Stimulated activated CD8-positive, alpha-beta memory T cell treated with anti-CD3 and anti-CD28 coated beads, Interleukin-7, amount 100 ng/mL, for 24 hours (primary cell): ENCODE data around the gene UBE2D2.
"Not testable (repeated sequence)": the region's sequence is repeated elsewhere in the genome, so short reads cannot be mapped to it uniquely, and the experiment has no call there.

Source experiments
- DNase-seq: peaks from one replicate; pipeline ENCODE4 v3.0.0-alpha.2; 2020; ENCODE audit warnings: low read depth

UBE2D2 gene

GRCh38 chr5:139584137-139584536 is 23.0 kb downstream of the UBE2D2 start:
- DNase-seq = no peak

DNA sequence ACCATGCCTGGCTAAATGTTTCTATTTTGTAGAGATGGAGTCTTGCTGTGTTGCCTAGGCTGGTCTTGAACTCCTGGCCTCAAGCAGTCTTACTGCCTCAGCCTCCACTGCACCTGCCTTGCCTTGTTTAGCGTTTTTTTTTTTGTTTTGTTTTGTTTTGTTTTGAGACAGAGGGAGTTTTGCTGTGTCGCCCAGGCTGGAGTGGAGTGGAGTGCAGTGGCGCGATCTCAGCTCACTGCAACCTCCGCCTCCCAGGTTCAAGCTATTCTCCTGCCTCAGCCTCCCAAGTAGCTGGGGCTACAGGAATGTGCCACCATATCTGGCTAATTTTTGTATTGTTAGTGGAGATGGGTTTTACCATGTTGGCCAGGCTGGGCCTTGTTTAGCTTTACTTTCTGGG is 27.0 kb downstream of the UBE2D2 start:
- DNase-seq = not testable (repeated sequence)

DNA sequence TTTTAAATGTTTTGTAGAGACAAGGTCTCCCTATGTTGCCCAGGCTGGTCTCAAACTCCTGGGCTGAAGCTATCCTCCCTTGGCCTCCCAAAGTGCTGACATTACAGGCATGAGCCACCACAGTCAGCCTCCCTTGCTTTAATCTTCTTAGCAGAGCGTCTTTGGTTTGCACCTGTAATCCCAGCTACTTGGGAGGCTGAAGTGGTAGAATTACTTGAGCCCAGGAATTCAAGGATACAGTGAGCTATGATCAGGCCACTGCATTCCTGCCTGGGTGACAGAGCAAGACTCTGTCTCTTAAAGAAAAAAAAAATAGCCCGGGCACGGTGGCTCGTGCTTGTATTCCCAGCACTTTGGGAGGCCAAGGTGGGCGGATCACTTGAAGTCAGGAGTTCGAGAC is 27.8 kb downstream of the UBE2D2 start:
- DNase-seq = no peak

DNA sequence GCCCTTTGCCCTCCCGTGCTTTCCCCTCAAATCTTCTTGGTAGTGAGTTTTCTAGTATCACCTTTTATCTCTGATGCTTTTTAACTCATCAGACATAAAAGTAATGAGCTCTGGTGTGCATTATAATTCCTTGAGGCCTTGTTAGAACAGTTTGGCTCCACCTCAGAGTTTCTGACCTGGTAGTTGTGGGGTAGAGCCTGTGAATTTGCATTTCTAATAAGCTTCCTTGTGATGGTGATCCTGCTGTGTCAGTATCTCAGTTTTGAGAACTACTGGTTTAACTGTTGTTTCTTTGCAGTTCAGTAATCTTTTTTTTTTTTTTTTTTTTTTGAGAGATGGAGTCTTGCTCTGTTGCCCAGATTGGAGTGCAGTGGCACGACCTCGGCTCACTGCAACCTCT is 31.1 kb downstream of the UBE2D2 start:
- no peak for DNase-seq

- not testable (repeated sequence) for DNase-seq
Observed at GRCh38 chr5:139593076-139593475, 31.9 kb downstream of the UBE2D2 start.

DNA sequence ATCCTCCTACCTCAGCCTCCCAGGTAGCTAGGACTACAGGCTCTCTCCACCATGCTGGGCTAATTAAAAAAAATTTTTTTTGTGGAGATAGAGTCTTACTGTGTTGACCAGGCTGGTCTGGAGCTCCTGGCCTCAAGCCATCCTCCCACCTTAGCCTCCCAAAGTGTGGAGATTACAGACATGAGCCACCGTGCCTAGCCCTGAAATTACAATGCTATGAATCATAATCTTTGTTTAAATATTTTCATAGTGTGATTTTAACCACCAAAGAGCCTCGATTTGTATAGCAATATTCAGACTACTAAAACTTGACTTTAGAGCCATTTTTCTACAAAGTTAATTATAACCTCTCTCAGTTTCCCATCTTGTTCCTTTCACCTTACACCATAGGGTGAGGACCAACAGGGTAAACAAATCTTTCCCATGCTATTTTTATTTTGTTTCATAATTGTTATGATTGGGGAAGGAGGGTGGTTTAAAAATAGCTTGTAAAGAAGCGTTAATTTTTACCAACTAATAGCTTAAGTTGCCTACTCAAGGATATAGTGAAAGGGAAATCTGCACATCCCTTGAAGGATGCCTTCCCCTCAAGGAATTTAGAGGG is 32.7 kb downstream of the UBE2D2 start:
- DNase-seq = no peak

- no peak for DNase-seq
Observed at GRCh38 chr5:139597134-139597533, 36.0 kb downstream of the UBE2D2 start.

DNA sequence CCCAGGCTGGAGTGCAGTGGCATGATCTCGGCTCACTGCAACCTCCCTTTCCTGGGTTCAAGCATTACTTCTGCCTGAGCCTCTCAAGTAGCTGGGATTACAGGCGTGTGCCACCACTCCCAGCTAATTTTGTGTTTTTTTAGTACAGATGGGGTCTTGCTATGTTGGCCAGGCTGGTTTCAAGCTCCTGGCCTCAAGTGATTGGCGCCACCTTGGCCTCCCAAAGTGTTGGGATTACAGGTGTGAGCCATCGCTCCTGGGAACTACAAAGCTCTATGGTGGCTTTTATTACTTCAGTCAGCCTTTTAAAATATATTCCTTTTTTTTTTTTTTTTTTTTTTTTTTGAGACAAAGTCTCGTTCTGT is 37.4 kb downstream of the UBE2D2 start:
- DNase-seq = not testable (repeated sequence)

- no peak for DNase-seq
Observed at GRCh38 chr5:139600336-139600949, 39.3 kb downstream of the UBE2D2 start.

- DNase-seq = no peak
Observed at GRCh38 chr5:139601429-139601828, 40.3 kb downstream of the UBE2D2 start.

DNA sequence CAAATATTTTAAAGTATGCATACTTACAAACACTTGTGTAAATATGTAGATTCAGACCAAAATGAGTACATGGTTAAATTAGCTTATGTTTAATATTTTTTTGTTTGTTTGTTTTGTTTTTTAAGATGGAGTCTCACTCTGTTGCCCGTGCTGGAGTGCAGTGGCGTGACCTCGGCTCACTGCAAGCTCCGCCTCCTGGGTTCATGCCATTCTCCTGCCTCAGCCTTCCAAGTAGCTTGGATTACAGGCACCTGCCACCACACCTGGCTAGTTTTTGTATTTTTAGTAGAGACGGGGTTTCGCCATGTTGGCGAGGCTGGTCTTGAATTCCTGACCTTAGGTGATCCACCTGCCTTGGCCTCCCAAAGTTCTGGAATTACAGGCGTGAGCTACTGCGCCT is 40.8 kb downstream of the UBE2D2 start:
- DNase-seq = not testable (repeated sequence)

- DNase-seq = no peak
Observed at GRCh38 chr5:139605887-139606286, 44.7 kb downstream of the UBE2D2 start.

GRCh38 chr5:139611703-139612584 is 50.8 kb downstream of the UBE2D2 start:
- DNase-seq = no peak

DNA sequence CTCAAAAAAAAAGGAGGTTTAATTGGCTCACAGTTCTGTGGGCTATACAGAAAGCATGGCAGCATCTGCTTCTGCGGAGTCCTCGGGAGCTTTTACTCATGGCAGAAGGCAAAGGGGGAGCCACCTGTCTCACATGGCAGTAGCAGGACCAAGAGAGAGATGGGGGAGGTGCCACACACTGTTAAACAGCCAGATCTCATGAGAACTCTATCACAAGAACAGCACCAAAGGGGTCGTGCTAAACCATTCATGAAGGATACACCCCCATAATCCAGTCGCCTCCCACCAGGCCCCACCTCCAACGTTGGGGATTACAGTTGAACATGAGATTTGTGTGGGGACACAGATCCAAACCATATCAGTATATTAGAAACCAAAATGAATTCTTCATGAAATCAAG is 58.7 kb downstream of the UBE2D2 start:
- DNase-seq = no peak

- not testable (repeated sequence) for DNase-seq
Observed at GRCh38 chr5:139625398-139625797, 64.3 kb downstream of the UBE2D2 start.

GRCh38 chr5:139630855-139631254 is 69.7 kb downstream of the UBE2D2 start:
- no peak for DNase-seq

DNA sequence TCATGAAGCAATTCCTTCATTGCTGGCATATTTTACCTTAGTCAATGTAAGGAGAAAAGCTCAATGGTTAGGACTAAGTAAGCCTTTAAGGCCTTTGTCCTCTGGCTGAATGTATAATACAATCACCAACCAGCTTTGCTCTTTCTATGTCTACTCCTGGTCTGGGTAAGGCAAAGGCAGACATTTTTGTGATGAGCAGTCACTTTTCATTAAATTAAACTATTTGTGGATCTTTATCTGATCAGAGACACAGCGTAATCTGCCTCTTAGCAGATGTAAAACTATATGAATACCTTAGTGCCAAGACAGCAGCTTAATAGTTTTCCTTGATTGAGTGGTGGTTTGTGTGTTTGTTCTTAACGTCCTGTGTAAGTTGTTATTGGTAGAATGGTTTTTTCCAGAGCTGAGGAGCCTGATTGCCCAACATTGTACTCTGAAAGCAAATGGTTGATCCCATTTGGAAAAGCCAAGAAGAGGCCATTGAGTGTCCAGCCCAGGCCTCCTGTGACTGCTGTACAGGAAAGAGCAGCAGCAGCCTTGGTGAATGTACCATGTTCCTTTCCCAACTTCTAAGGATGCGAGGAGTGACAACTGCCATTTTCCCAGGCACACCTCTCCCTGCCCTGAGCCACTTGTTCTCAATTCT is 70.5 kb downstream of the UBE2D2 start:
- no peak for DNase-seq

DNA sequence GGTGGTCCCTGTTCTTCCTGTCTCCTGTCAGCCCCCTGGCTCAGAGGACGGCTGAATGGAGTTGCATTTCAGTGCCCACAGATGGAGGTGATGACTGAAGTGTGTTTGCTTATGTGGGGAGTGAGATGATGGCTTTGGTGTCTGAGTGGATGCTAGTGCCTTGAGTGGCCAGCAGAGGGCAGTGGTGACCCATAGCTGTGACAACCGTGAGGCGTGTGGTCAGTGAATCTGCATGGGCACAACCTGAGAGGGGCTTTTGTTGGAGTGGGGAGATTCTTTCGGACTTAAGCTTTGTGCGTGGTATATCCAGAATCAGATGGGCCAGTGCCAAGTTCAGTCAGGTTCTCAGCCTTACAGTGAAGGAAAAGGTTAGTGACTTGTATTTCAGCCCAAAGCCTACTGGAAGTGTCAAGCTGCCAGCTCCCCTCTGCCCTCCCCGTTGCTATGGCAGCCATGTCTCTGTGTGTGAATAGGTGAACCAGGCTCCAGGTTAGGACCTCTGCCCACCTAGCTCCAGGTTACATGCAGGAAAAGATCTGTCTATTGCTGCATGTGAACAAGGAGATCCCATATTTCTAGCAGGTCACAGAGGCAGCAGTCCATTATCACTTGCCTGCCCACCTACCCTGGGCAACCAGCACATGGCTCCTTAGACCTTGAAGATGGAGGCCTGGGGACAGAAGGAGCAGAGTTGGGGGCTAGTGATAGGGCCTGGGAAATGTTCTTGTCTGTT is 72.3 kb downstream of the UBE2D2 start:
- DNase-seq = no peak

GRCh38 chr5:139634028-139634325 is 72.8 kb downstream of the UBE2D2 start:
- no peak for DNase-seq

DNA sequence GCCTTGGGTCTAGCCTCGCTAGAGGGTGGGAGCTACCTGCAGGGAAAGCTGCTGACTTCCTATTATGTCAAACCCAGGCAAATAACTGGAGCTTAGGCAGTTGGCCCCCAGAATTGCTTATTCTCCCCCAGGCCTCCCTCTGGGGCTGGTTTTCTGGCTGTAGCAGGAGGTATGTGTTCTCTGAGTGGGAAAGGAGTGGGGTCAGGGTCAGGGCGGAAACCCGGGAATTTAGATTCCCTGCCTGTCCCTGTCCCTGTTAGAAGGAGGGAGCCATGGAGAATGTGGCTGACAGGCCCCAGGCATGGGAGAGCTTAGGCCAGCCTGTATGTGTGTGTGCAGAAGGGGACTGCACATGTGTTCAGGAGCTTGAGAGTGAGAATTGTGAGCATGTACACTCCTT is 73.4 kb downstream of the UBE2D2 start:
- no peak for DNase-seq

DNA sequence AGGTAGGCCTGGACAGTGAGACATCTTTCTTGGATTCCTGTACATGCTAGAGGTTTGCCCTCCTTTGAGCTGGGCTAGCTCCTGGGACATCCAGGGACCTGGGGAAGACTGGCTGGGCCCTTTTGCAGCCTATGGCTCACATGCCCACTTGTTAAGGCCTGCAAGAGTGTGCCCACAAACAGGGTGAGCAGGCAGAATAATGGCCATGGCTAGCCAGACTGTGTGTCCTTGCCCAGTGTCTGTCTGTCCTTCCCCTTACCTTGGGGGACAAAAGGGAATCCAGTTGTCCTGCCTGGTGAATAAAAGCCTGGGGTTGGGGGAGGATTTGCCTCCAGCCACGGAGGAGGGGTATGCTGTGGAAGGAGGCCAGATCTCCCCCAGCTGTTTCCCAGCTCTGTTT is 74.1 kb downstream of the UBE2D2 start:
- DNase-seq = no peak

DNA sequence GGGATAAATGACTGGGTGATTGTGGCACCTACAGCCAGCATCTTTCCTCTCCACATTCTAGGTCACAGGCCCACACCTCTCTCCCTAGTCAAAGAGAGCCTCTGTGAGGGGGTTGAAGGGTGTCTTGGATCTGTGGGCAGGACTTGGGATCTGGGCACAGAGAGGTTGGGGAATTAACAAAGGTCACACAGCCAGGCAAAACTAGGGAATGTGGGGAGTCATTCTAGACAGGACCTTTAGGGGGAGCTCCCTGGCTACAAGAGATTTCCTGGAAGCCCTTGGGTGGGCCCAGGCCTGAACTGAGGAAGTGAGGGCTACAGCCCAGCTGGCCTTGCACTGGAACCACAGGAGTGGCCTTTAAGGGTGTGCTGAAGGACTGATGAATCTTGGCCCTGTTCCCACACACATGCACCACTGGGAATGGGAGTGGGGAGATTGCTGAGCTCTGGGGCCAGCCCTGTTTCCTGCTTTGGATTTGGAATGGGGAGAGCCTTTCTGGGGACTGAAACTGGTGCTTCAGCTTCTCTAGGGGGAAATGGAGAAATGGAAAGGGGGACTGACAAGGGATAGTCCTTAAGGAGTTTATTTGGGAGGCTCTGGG is 74.6 kb downstream of the UBE2D2 start:
- no peak for DNase-seq
